Right lobe of liver (tissue), 4 donors: Measurements from ENCODE around the gene NRCAM.

ENCODE experiments used
- CTCF ChIP-seq, 4 donors: fragments of 200-600 bp in 3 of 4; fragments of 450-650 bp in 1 of 4; IDR thresholded peaks; one replicate each; pipeline versions ENCODE4 v1.5.1 to v1.8.0; 2016 to 2022; ENCODE audit warnings: antibody characterized with exemption in 4 of 4, mild to moderate bottlenecking in 2 of 4
- POLR2A ChIP-seq: fragments of 450-650 bp; IDR thresholded peaks from one replicate; pipeline ENCODE4 v1.6.1; 2017; ENCODE audit warnings: antibody characterized with exemption, mild to moderate bottlenecking
- donor health status: DM: no; HTN: no; CAD: no.
- donor health status: DM: no; HTN: no; CAD: no.
- donor health status: DM: no; HTN: yes; CAD: no.

- no peak for TF ChIP-seq CTCF (IDR thresholded peaks at IDR 0.05)
- TF ChIP-seq POLR2A: no peak
Measured at GRCh38 chr7:108498481-108498880, 42.2 kb upstream of the NRCAM start.
